WERI-Rb-1 (cell line): ENCODE data around the gene HIVEP3.

ENCODE experiments used
- DNase-seq: peaks from one replicate; pipeline ENCODE4 v3.0.0-alpha.2; 2020
- H3K27ac ChIP-seq: fragments of 250-450 bp; sonication (Bioruptor Pico); 2 replicates; pipeline ENCODE4 v1.5.1; 2020; ENCODE audit warnings: mild to moderate bottlenecking, moderate library complexity
- H3K27me3 ChIP-seq: fragments of 250-450 bp; sonication (Bioruptor Pico); 2 replicates; pipeline ENCODE4 v1.5.1; 2021; ENCODE audit warnings: mild to moderate bottlenecking, low read depth, moderate library complexity; ENCODE audit not compliant: insufficient read depth, severe bottlenecking
- H3K36me3 ChIP-seq: fragments of 250-450 bp; sonication (Bioruptor Pico); 2 replicates; pipeline ENCODE4 v1.5.1; 2020; ENCODE audit warnings: mild to moderate bottlenecking, moderate library complexity
- H3K4me3 ChIP-seq: 2 replicates; pipeline ENCODE4 v1.5.1; 2011; ENCODE audit warnings: low read depth, mild to moderate bottlenecking, control low read depth, low read length
- H3K9me3 ChIP-seq: fragments of 250-450 bp; sonication (Bioruptor Pico); 2 replicates; pipeline ENCODE4 v1.5.1; 2021; ENCODE audit warnings: mild to moderate bottlenecking, moderate library complexity; ENCODE audit not compliant: severe bottlenecking
- TF ChIP-seq, protein P1 (sequence below): IDR thresholded peaks from 2 replicates; pipeline ENCODE4 v1.5.1; 2011; ENCODE audit warnings: low read depth, mild to moderate bottlenecking, control low read depth, inconsistent platforms, low read length

Gene HIVEP3

GRCh38 chr1:41835485-41835884, 83.2 kb downstream of the HIVEP3 start:
- no peaks in the 10 kb centered on the region for H3K36me3 ChIP-seq
- no peak overlapping the region for H3K4me3 ChIP-seq
- TF ChIP-seq, protein P1, sequence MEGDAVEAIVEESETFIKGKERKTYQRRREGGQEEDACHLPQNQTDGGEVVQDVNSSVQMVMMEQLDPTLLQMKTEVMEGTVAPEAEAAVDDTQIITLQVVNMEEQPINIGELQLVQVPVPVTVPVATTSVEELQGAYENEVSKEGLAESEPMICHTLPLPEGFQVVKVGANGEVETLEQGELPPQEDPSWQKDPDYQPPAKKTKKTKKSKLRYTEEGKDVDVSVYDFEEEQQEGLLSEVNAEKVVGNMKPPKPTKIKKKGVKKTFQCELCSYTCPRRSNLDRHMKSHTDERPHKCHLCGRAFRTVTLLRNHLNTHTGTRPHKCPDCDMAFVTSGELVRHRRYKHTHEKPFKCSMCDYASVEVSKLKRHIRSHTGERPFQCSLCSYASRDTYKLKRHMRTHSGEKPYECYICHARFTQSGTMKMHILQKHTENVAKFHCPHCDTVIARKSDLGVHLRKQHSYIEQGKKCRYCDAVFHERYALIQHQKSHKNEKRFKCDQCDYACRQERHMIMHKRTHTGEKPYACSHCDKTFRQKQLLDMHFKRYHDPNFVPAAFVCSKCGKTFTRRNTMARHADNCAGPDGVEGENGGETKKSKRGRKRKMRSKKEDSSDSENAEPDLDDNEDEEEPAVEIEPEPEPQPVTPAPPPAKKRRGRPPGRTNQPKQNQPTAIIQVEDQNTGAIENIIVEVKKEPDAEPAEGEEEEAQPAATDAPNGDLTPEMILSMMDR = no peak
- no peak overlapping the region for H3K27ac ChIP-seq
- no peaks in the 10 kb centered on the region for H3K27me3 ChIP-seq
- H3K9me3 ChIP-seq = no peaks in the 10 kb centered on the region
- no peak for DNase-seq

DNA sequence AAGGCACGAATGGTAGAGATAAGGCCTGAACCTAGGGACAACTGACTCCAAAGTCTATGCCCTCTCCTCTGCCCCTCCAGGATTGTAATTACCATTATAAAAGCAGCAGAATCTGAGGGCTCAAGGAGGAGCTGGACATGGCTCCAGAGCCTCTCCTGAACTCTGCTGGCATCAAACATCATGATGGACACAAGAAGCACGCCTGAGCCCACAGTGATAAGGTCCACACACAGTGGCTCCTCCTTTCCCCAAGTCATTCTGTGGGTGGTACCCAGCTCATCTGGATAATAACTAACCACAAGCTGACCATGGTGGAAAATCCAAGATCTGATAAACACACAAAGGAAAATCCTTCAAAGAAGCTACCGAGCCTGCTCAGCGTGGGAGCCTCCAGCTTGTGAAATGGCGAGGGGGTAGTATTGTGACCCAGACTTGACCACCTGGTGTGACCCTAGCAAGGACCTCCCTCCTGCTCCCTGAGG, 85.2 kb downstream of the HIVEP3 start:
- H3K36me3 ChIP-seq = no peaks in the 10 kb centered on the region
- H3K4me3 ChIP-seq = no peak overlapping the region
- TF ChIP-seq, protein P1 = no peak
- H3K27me3 ChIP-seq = no peaks in the 10 kb centered on the region
- H3K9me3 ChIP-seq = no peaks in the 10 kb centered on the region
- no peak overlapping the region for H3K27ac ChIP-seq
- no peak for DNase-seq

DNA sequence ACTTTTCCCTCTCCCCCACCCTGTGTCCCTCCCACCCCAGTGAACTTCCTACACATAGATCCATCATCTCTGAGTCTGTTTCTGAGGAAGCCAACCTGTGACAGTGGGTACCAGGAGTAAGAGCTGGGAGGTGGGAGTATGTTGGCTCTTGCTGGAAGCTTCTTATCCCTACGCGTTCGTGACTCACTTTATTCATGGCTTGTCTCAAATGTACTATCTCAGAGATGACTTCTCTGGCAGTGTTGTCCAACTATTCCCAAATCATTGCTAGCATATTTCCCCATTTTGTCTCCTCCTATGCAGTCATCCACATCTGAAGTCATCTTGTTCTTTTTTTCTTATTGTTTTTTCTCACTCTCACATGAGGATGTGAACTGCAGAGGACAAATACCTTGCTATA, 88.0 kb downstream of the HIVEP3 start:
- no peak overlapping the region for H3K4me3 ChIP-seq
- no peaks in the 10 kb centered on the region for H3K36me3 ChIP-seq
- no peaks in the 10 kb centered on the region for H3K9me3 ChIP-seq
- H3K27me3 ChIP-seq = no peaks in the 10 kb centered on the region
- DNase-seq = no peak
- TF ChIP-seq, protein P1 = no peak
- no peak overlapping the region for H3K27ac ChIP-seq

DNA sequence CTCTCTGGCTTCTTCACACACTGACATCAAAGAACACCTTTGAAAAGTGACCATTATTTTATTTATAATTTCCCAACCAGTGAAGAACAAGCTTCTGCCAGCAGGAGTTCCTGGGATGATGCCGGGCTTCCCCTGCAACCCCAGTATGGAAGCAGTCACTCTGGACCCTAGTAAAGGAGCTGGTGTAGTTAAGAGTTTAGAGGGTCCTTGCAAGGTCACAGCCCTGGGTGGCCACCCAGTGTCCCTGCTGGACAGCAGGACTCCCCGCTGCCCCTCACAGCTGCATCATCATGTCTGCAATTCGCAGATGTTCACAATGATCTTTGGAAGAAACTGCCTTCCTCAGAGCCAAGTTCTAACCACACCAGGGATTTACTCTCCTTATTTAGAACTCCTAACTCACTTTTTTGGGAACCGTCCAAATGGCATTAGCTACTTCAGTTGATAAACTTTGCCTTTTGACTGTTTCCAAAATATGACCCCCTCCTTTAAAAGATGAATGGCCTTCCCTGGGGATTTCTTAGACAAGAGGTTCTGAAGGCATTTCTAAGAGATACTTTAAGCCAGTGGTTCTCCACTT, 90.6 kb downstream of the HIVEP3 start:
- Histone ChIP-seq H3K27me3 (no peaks in the 10 kb centered on the region), H3K4me3 (no peak overlapping the region), H3K27ac (no peak overlapping the region), H3K36me3 (no peaks in the 10 kb centered on the region), H3K9me3 (no peaks in the 10 kb centered on the region)
- DNase-seq = no peak
- TF ChIP-seq, protein P1 = no peak

- no peak for DNase-seq
- TF ChIP-seq, protein P1 = no peak
- Histone ChIP-seq H3K27ac (no peak overlapping the region), H3K4me3 (no peak overlapping the region), H3K36me3 (no peaks in the 10 kb centered on the region), H3K9me3 (no peaks in the 10 kb centered on the region), H3K27me3 (no peaks in the 10 kb centered on the region)
Measured at GRCh38 chr1:41823471-41823870, 95.3 kb downstream of the HIVEP3 start.

DNA sequence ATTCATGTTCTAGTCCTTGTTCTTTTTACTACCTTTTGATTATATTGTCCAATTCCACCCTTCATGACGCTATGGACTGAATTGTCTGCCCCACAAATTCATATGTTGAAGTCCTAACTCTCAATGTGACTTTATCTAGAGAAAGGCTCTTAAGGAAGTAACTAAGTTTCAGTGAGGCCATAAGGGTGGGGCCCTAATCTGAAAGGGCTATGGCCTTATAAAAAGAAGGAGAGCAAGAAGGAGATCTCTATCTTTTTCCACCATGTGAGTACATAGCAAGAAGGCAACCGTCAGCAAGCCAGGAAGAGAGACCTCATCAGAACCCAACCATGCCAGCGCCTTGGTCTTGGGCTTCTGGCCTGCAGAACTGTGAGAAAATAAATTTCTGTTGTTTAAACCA, 95.9 kb downstream of the HIVEP3 start:
- Histone ChIP-seq H3K27ac (no peak overlapping the region), H3K4me3 (no peak overlapping the region), H3K36me3 (no peaks in the 10 kb centered on the region), H3K9me3 (no peaks in the 10 kb centered on the region), H3K27me3 (no peaks in the 10 kb centered on the region)
- TF ChIP-seq, protein P1 = no peak
- no peak for DNase-seq
